Esophagus muscularis mucosa (tissue), 3 donors: Measurements from ENCODE around the gene CERS5.
"Not testable (repeated sequence)": the region's sequence is repeated elsewhere in the genome, so short reads cannot be mapped to it uniquely, and the experiment has no call there.

Source experiments
- POLR2AphosphoS5 ChIP-seq, 2 donors: sonication (generic); formaldehyde crosslinking; IDR thresholded peaks; one replicate each; pipeline ENCODE4 v1.6.1; 2017; ENCODE audit warnings: antibody characterized with exemption in 2 of 2
- TF ChIP-seq, protein P1 (sequence below), 3 experiments: fragments of 200-600 bp in 2 of 3; fragments of 450-650 bp in 1 of 3; sonication (generic) in 2 of 3; IDR thresholded peaks; one replicate each; pipeline ENCODE4 v1.5.1; 2017 to 2019; ENCODE audit warnings: antibody characterized with exemption in 3 of 3, mild to moderate bottlenecking in 2 of 3, moderate library complexity in 1 of 3

DNA sequence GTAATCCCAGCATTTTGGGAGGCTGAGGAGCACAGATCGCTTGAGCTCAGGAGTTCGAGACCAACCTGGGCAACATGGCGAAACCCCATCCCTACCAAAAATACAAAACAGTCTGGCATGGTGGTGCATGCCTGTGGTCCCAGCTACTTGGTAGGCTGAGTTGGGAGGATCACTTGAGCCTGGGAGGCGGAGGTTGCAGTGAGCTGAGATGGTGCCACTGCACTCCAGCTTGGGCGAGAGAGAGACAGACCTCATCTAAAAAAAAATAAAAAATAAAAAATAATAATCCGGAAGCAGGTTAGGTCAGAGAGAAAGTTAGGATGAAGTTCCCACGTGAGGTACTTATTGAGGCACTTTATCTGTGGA lies 82.8 kb downstream of the CERS5 start:
- TF ChIP-seq, protein P1, sequence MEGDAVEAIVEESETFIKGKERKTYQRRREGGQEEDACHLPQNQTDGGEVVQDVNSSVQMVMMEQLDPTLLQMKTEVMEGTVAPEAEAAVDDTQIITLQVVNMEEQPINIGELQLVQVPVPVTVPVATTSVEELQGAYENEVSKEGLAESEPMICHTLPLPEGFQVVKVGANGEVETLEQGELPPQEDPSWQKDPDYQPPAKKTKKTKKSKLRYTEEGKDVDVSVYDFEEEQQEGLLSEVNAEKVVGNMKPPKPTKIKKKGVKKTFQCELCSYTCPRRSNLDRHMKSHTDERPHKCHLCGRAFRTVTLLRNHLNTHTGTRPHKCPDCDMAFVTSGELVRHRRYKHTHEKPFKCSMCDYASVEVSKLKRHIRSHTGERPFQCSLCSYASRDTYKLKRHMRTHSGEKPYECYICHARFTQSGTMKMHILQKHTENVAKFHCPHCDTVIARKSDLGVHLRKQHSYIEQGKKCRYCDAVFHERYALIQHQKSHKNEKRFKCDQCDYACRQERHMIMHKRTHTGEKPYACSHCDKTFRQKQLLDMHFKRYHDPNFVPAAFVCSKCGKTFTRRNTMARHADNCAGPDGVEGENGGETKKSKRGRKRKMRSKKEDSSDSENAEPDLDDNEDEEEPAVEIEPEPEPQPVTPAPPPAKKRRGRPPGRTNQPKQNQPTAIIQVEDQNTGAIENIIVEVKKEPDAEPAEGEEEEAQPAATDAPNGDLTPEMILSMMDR (IDR thresholded peaks at IDR 0.05): not testable (repeated sequence)
- not testable (repeated sequence) for TF ChIP-seq POLR2AphosphoS5 (IDR thresholded peaks at IDR 0.05)
